DOHH2 (cell line): ENCODE measurements around the gene CFAP46.

Source experiments
- EZH2phosphoT487 ChIP-seq: fragments of 200-600 bp; sonication (generic); IDR thresholded peaks from 2 replicates; pipeline ENCODE4 v1.6.1; 2017; ENCODE audit warnings: borderline replicate concordance, mild to moderate bottlenecking, antibody characterized with exemption, low read length, moderate library complexity, mixed read lengths
- TF ChIP-seq, protein P1 (sequence below): fragments of 200-600 bp; sonication (generic); IDR thresholded peaks from one replicate; pipeline ENCODE4 v1.5.1; 2014; ENCODE audit warnings: antibody characterized with exemption, mild to moderate bottlenecking, low read depth, low read length; ENCODE audit not compliant: poor library complexity, severe bottlenecking

DNA sequence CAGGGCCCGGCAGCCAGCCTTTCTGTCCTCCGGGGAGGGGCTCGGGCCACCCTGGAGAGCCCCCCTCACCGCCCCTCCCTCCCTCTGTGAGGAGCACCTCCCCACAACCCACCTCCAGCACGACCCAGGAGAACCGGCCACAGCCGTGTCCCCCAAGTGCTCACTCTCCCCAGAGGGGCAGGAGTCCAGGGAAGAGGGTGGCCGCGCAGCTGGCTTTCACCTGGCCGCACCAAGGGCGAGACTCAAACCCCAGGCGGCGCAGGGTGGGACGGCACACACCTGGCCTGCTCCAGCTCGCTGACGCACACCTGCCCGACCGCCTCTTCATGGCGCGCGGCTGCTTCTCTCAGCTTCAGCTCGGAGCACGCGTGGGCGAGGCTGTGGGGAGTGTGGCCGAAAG lies 73.4 kb downstream of the CFAP46 start:
- TF ChIP-seq, protein P1, sequence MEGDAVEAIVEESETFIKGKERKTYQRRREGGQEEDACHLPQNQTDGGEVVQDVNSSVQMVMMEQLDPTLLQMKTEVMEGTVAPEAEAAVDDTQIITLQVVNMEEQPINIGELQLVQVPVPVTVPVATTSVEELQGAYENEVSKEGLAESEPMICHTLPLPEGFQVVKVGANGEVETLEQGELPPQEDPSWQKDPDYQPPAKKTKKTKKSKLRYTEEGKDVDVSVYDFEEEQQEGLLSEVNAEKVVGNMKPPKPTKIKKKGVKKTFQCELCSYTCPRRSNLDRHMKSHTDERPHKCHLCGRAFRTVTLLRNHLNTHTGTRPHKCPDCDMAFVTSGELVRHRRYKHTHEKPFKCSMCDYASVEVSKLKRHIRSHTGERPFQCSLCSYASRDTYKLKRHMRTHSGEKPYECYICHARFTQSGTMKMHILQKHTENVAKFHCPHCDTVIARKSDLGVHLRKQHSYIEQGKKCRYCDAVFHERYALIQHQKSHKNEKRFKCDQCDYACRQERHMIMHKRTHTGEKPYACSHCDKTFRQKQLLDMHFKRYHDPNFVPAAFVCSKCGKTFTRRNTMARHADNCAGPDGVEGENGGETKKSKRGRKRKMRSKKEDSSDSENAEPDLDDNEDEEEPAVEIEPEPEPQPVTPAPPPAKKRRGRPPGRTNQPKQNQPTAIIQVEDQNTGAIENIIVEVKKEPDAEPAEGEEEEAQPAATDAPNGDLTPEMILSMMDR = no peak
- TF ChIP-seq EZH2phosphoT487 = no peak
